Prostate gland (tissue), 2 donors: ENCODE measurements around the gene JARID2. TPM values are rescaled to one million over a fixed set of nuclear protein-coding genes. Genes with fewer than 3 reads are reported as not detected.

Experiments
- DNase-seq: peaks from one replicate; pipeline ENCODE4 v3.0.0-alpha.2; 2019; ENCODE audit warnings: low spot score
- H3K27ac ChIP-seq, 2 donors: fragments of 200-600 bp; sonication (generic); 2 replicates each; pipeline ENCODE4 v1.5.1; 2017 to 2019
- H3K27me3 ChIP-seq: fragments of 200-600 bp; sonication (generic); replicated peaks from 2 replicates; pipeline ENCODE4 v1.5.1; 2019; ENCODE audit not compliant: insufficient read depth
- H3K36me3 ChIP-seq, 2 donors: fragments of 200-600 bp; sonication (generic); 1 replicate in 1 of 2; 2 replicates in 1 of 2; pipeline versions ENCODE4 v1.5.1 to v1.8.1; 2017 to 2019
- H3K4me1 ChIP-seq: fragments of 200-600 bp; sonication (generic); replicated peaks from 2 replicates; pipeline ENCODE4 v1.5.1; 2019
- H3K4me3 ChIP-seq, 2 donors: fragments of 200-600 bp; sonication (generic); 2 replicates each; pipeline ENCODE4 v1.5.1; 2017 to 2019
- H3K9me3 ChIP-seq: fragments of 200-600 bp; sonication (generic); 2 replicates; pipeline ENCODE4 v1.5.1; 2017
- CTCF ChIP-seq, 4 experiments: fragments of 200-600 bp in 2 of 4; fragments of 450-650 bp in 2 of 4; sonication (generic) in 2 of 4; IDR thresholded peaks; 1 replicate in 3 of 4; 2 replicates in 1 of 4; pipeline ENCODE4 v1.5.1; 2016 to 2019; ENCODE audit warnings: antibody characterized with exemption in 4 of 4, mild to moderate bottlenecking in 2 of 4, moderate library complexity in 2 of 4
- POLR2A ChIP-seq: fragments of 450-650 bp; IDR thresholded peaks from one replicate; pipeline ENCODE4 v1.6.1; 2016; ENCODE audit warnings: antibody characterized with exemption, mild to moderate bottlenecking
- POLR2AphosphoS5 ChIP-seq: sonication (generic); formaldehyde crosslinking; IDR thresholded peaks from one replicate; pipeline ENCODE4 v1.6.1; 2017; ENCODE audit warnings: antibody characterized with exemption
- WGBS: methylation state at CpG from one replicate; pipeline ENCODE4 v1.1.5; 2018; 5-methylcytosine and 5-hydroxymethylcytosine counted together
- intact Hi-C: fragments of 100-400 bp; cut with DNase I; formaldehyde crosslinking; loops from one replicate; pipeline ENCODE4 v1.14.2; 2022
- total RNA-seq, 2 donors: library from RNA; depleted of rRNA; stranded (reverse); fragments of >200 nt; gene quantifications; one replicate each; pipeline ENCODE4 v1.1.0, GENCODE V29; 2016

Gene JARID2
- total RNA-seq, 2 donors from 2014 or later, result 7.7 to 35.4 TPM

GRCh38 chr6:15356937-15357336 lies 111.1 kb downstream of the JARID2 start:
- intact Hi-C loops, result no loop called here
- Histone ChIP-seq H3K4me3 (no peak overlapping the region), H3K4me1 (no peaks in the 10 kb centered on the region), H3K9me3 (no peaks in the 10 kb centered on the region), H3K27me3 (no peaks in the 10 kb centered on the region), H3K36me3 (no peaks in the 10 kb centered on the region), H3K27ac (no peak overlapping the region)
- 86% methylated on average over 5 of the region's 5 CpGs for WGBS
- TF ChIP-seq CTCF (IDR thresholded peaks at IDR 0.05) (no peak), POLR2A (no peak), POLR2AphosphoS5 (no peak)
- no peak for DNase-seq

GRCh38 chr6:15357782-15358181 lies 111.9 kb downstream of the JARID2 start:
- no peak overlapping the region for H3K4me3 ChIP-seq
- no peaks in the 10 kb centered on the region for H3K9me3 ChIP-seq
- H3K27ac ChIP-seq, result no peak overlapping the region
- H3K27me3 ChIP-seq, result no peaks in the 10 kb centered on the region
- DNase-seq, result no peak
- TF ChIP-seq POLR2A (no peak), POLR2AphosphoS5 (no peak), CTCF (IDR thresholded peaks at IDR 0.05) (no peak)
- H3K36me3 ChIP-seq, result no peaks in the 10 kb centered on the region
- 76% methylated on average over 5 of the region's 5 CpGs for WGBS
- intact Hi-C loops, result no loop called here
- no peaks in the 10 kb centered on the region for H3K4me1 ChIP-seq

- no peak for DNase-seq
- no peak for TF ChIP-seq POLR2A
- TF ChIP-seq CTCF (IDR thresholded peaks at IDR 0.05), result no peak
- intact Hi-C loops, result no loop called here
- Histone ChIP-seq H3K4me3 (no peak overlapping the region), H3K27me3 (no peaks in the 10 kb centered on the region), H3K4me1 (no peaks in the 10 kb centered on the region), H3K27ac (no peak overlapping the region), H3K36me3 (no peaks in the 10 kb centered on the region), H3K9me3 (no peaks in the 10 kb centered on the region)
- WGBS, result 92% methylated on average over 9 of the region's 9 CpGs
Measured at GRCh38 chr6:15358579-15359327, 112.9 kb downstream of the JARID2 start.

GRCh38 chr6:15359335-15359862 lies 113.5 kb downstream of the JARID2 start:
- Histone ChIP-seq H3K4me3 (no peak overlapping the region), H3K4me1 (no peaks in the 10 kb centered on the region), H3K9me3 (no peaks in the 10 kb centered on the region), H3K27me3 (no peaks in the 10 kb centered on the region), H3K27ac (no peak overlapping the region), H3K36me3 (no peaks in the 10 kb centered on the region)
- 89% methylated on average over 11 of the region's 11 CpGs for WGBS
- no peak for TF ChIP-seq POLR2A
- TF ChIP-seq CTCF (IDR thresholded peaks at IDR 0.05), result no peak
- TF ChIP-seq POLR2AphosphoS5, result no peak
- no peak for DNase-seq
- intact Hi-C loops, result no loop called here

GRCh38 chr6:15360300-15360699 lies 114.4 kb downstream of the JARID2 start:
- H3K9me3 ChIP-seq, result no peaks in the 10 kb centered on the region
- no peaks in the 10 kb centered on the region for H3K4me1 ChIP-seq
- H3K36me3 ChIP-seq, result no peaks in the 10 kb centered on the region
- 95% methylated on average over 9 of the region's 9 CpGs for WGBS
- no peak for DNase-seq
- no peak overlapping the region for H3K4me3 ChIP-seq
- no peak for TF ChIP-seq POLR2AphosphoS5
- TF ChIP-seq POLR2A, result no peak
- TF ChIP-seq CTCF (IDR thresholded peaks at IDR 0.05), result no peak
- H3K27ac ChIP-seq, result no peak overlapping the region
- H3K27me3 ChIP-seq, result no peaks in the 10 kb centered on the region
- intact Hi-C loops, result no loop called here
